SK-N-SH (cell line): ENCODE data around the gene SPATA24. TPM values are rescaled to one million over a fixed set of nuclear protein-coding genes. Genes with fewer than 3 reads are reported as not detected.

ENCODE experiments used
- CTCF ChIA-PET: fragments of 300-600, 350-600 bp; formaldehyde crosslinking; extraction: SDS; loops from one replicate; lab custom pipeline; 2021; lab: Yijun Ruan, JAX
- POLR2A ChIA-PET: fragments of 350-600 bp; sonication (Branson Sonifier 250); formaldehyde crosslinking; extraction: SDS; loops from one replicate; lab custom pipeline; 2020; ENCODE audit warnings: antibody characterized with exemption, inconsistent platforms; lab: Yijun Ruan, JAX
- DNase-seq: peaks from one replicate; pipeline ENCODE4 v3.0.0; 2012
- H2AFZ ChIP-seq: fragments of 200-600 bp; sonication (generic); 2 replicates; pipeline ENCODE4 v1.8.1; 2016; ENCODE audit warnings: antibody characterized with exemption, mild to moderate bottlenecking, low read depth
- H3F3A ChIP-seq: fragments of 200-600 bp; sonication (generic); replicated peaks from 2 replicates; pipeline ENCODE3; 2016; ENCODE audit warnings: antibody characterized with exemption, mild to moderate bottlenecking; ENCODE audit not compliant: insufficient read depth
- H3K27ac ChIP-seq, 2 experiments: fragments of 200-500 bp in 1 of 2; fragments of 200-600 bp in 1 of 2; sonication (Bioruptor generic) in 1 of 2; sonication (generic), shearing (Covaris generic) in 1 of 2; 2 replicates each; pipeline versions ENCODE4 v1.5.1 to v1.6.1; 2014 to 2016; ENCODE audit warnings: low read depth in 2 of 2, inconsistent platforms in 1 of 2, low read length in 1 of 2, mild to moderate bottlenecking in 1 of 2, mixed read lengths in 1 of 2
- H3K27me3 ChIP-seq: fragments of 200-600 bp; sonication (generic), shearing (Covaris generic); 2 replicates; pipeline ENCODE4 v1.6.1; 2016; ENCODE audit warnings: mixed run types; ENCODE audit not compliant: insufficient read depth
- H3K36me3 ChIP-seq, 2 experiments: fragments of 200-500 bp in 1 of 2; fragments of 200-600 bp in 1 of 2; sonication (Bioruptor generic) in 1 of 2; sonication (generic) in 1 of 2; replicated peaks in 1 of 2; 2 replicates each; pipeline versions ENCODE3 to v1.5.1; 2014 to 2016; ENCODE audit warnings: low read length in 1 of 2, mild to moderate bottlenecking in 1 of 2; ENCODE audit not compliant: insufficient read depth in 2 of 2, control insufficient read depth in 1 of 2
- H3K4me1 ChIP-seq, 2 experiments: fragments of 200-500 bp in 1 of 2; fragments of 200-600 bp in 1 of 2; sonication (Bioruptor generic) in 1 of 2; sonication (generic), shearing (Covaris generic) in 1 of 2; 2 replicates each; pipeline versions ENCODE4 v1.5.1 to v1.6.1; 2014 to 2016; ENCODE audit warnings: low read depth in 1 of 2, low read length in 1 of 2, mixed run types in 1 of 2; ENCODE audit not compliant: insufficient read depth in 2 of 2, control insufficient read depth in 1 of 2
- H3K4me2 ChIP-seq: fragments of 200-600 bp; sonication (generic), shearing (Covaris generic); 2 replicates; pipeline ENCODE4 v1.6.1; 2017; ENCODE audit warnings: mixed run types
- H3K4me3 ChIP-seq, 2 experiments: fragments of 200-500 bp in 1 of 2; fragments of 200-600 bp in 1 of 2; sonication (Bioruptor generic) in 1 of 2; sonication (generic), shearing (Covaris generic) in 1 of 2; 2 replicates each; pipeline versions ENCODE4 v1.5.1 to v1.8.1; 2014 to 2016; ENCODE audit warnings: low read depth in 2 of 2, inconsistent platforms in 1 of 2, low read length in 1 of 2, mild to moderate bottlenecking in 1 of 2, mixed read lengths in 1 of 2, moderate library complexity in 1 of 2
- H3K79me2 ChIP-seq: fragments of 200-600 bp; sonication (generic); 2 replicates; pipeline ENCODE4 v1.8.1; 2017; ENCODE audit warnings: mild to moderate bottlenecking; ENCODE audit not compliant: insufficient read depth
- H3K9ac ChIP-seq: fragments of 200-600 bp; sonication (generic); 2 replicates; pipeline ENCODE4 v1.6.1; 2017; ENCODE audit warnings: mixed run types
- H3K9me2 ChIP-seq: fragments of 200-600 bp; sonication (generic); 2 replicates; pipeline ENCODE4 v1.6.1; 2017; ENCODE audit warnings: mixed run types
- H3K9me3 ChIP-seq: fragments of 200-600 bp; sonication (generic); 2 replicates; pipeline ENCODE4 v1.6.1; 2017; ENCODE audit warnings: mixed run types, mild to moderate bottlenecking, moderate library complexity
- H4K20me1 ChIP-seq: fragments of 200-600 bp; sonication (generic); 2 replicates; pipeline ENCODE4 v1.6.1; 2017; ENCODE audit warnings: mild to moderate bottlenecking, mixed run types; ENCODE audit not compliant: insufficient read depth
- ELF1 ChIP-seq: IDR thresholded peaks from 2 replicates; pipeline ENCODE4 v1.4.0; 2012
- EP300 ChIP-seq, 2 experiments: IDR thresholded peaks; 2 replicates each; pipeline versions ENCODE4 v1.4.0 to v1.6.1; 2012; ENCODE audit warnings: borderline replicate concordance in 1 of 2, low read depth in 1 of 2, low read length in 1 of 2
- FOSL2 ChIP-seq: IDR thresholded peaks from 2 replicates; pipeline ENCODE4 v1.4.0; 2012; ENCODE audit warnings: low read depth, mild to moderate bottlenecking, moderate library complexity, borderline replicate concordance
- FOXJ3 ChIP-seq: sonication (generic); formaldehyde crosslinking; IDR thresholded peaks from 2 replicates; pipeline ENCODE4 v1.5.1; 2020; ENCODE audit warnings: mild to moderate bottlenecking, missing genetic modification reagents
- GABPA ChIP-seq: IDR thresholded peaks from 2 replicates; pipeline ENCODE4 v1.4.0; 2012; ENCODE audit warnings: low read depth, mild to moderate bottlenecking
- GATA2 ChIP-seq: sonication (generic); formaldehyde crosslinking; IDR thresholded peaks from 2 replicates; pipeline ENCODE4 v1.5.0; 2020; ENCODE audit warnings: mild to moderate bottlenecking, missing genetic modification reagents
- MAX ChIP-seq: IDR thresholded peaks from 2 replicates; pipeline ENCODE4 v1.4.0; 2012; ENCODE audit warnings: low read depth
- MXI1 ChIP-seq: IDR thresholded peaks from 2 replicates; pipeline ENCODE4 v1.6.1; 2012; ENCODE audit warnings: mild to moderate bottlenecking, low read depth, low read length, improper control_type of control experiment
- NFIC ChIP-seq: IDR thresholded peaks from 2 replicates; pipeline ENCODE4 v1.4.0; 2012; ENCODE audit warnings: borderline replicate concordance
- NRF1 ChIP-seq: IDR thresholded peaks from 2 replicates; pipeline ENCODE4 v1.6.1; 2012; ENCODE audit warnings: low read depth, mild to moderate bottlenecking, low read length
- POLR2AphosphoS5 ChIP-seq: IDR thresholded peaks from 2 replicates; pipeline ENCODE4 v1.6.1; 2012; ENCODE audit warnings: low read depth, low read length
- REST ChIP-seq: IDR thresholded peaks from 2 replicates; pipeline ENCODE4 v1.6.1; 2012; ENCODE audit warnings: mild to moderate bottlenecking, low read depth, low read length, moderate library complexity
- RXRA ChIP-seq: IDR thresholded peaks from 2 replicates; pipeline ENCODE4 v1.4.0; 2012; ENCODE audit warnings: low read depth, mild to moderate bottlenecking, borderline replicate concordance
- SIN3A ChIP-seq: IDR thresholded peaks from 2 replicates; pipeline ENCODE4 v1.6.1; 2012; ENCODE audit warnings: low read depth, mild to moderate bottlenecking, low read length, moderate library complexity, borderline replicate concordance
- SMC3 ChIP-seq: IDR thresholded peaks from 2 replicates; pipeline ENCODE4 v1.6.1; 2012; ENCODE audit warnings: low read depth, low read length, improper control_type of control experiment
- TAF1 ChIP-seq: IDR thresholded peaks from 2 replicates; pipeline ENCODE4 v1.6.1; 2012; ENCODE audit warnings: low read depth, mild to moderate bottlenecking, low read length, moderate library complexity, borderline replicate concordance
- TCF12 ChIP-seq: IDR thresholded peaks from 2 replicates; pipeline ENCODE4 v1.4.0; 2012
- TEAD4 ChIP-seq: IDR thresholded peaks from 2 replicates; pipeline ENCODE4 v1.4.0; 2012; ENCODE audit warnings: mild to moderate bottlenecking, borderline replicate concordance; ENCODE audit not compliant: insufficient read depth
- USF2 ChIP-seq: fragments of 150-350 bp; IDR thresholded peaks from 2 replicates; pipeline ENCODE4 v1.6.1; 2017; ENCODE audit warnings: antibody characterized with exemption, low read length, low read depth, borderline replicate concordance
- YY1 ChIP-seq: IDR thresholded peaks from 2 replicates; pipeline ENCODE4 v1.4.0; 2012; ENCODE audit warnings: low read depth, mild to moderate bottlenecking
- WGBS: methylation state at CpG from one replicate; pipeline ENCODE4 v1.1.6; 2017; ENCODE audit warnings: low lambda C conversion rate; 5-methylcytosine and 5-hydroxymethylcytosine counted together
- polyA plus RNA-seq, 3 experiments: library from polyadenylated mRNA; depleted of rRNA; stranded (reverse); fragments of >200 nt; gene quantifications; 2 replicates each; pipeline ENCODE4 v1.2.3, GENCODE V29; 2012

The SPATA24 gene
- polyA plus RNA-seq, 1 of the 3 experiments (the other 2 are of a cell fraction) = 7.6 TPM

GRCh38 chr5:139361835-139362429 is 42.0 kb downstream of the SPATA24 start:
- ChIA-PET CTCF (interaction anchor here (1.1 kb wide), 1 partner anchor 20 kb away, joined by 3 read pairs; the partner anchor contains the start of gene PAIP2), POLR2A (no interaction called here)
- H3K9ac ChIP-seq = no peak overlapping the region
- no peak overlapping the region for H3K4me2 ChIP-seq
- no peak for DNase-seq
- H3F3A ChIP-seq = peaks cover 24% of the 10 kb centered on the region
- no peak overlapping the region for H2AFZ ChIP-seq
- H3K4me1 ChIP-seq = no peaks in the 10 kb centered on the region
- H3K4me3 ChIP-seq = no peak overlapping the region
- peaks cover 70% of the 10 kb centered on the region for H4K20me1 ChIP-seq
- H3K9me3 ChIP-seq = no peaks in the 10 kb centered on the region
- no peaks in the 10 kb centered on the region for H3K27me3 ChIP-seq
- peaks cover 79% of the 10 kb centered on the region for H3K79me2 ChIP-seq
- TF ChIP-seq TAF1 = no peak
- no peak for TF ChIP-seq POLR2AphosphoS5
- no peak for TF ChIP-seq RXRA
- TF ChIP-seq ELF1 = no peak
- TF ChIP-seq SMC3 = no peak
- no peak for TF ChIP-seq MAX
- TF ChIP-seq NRF1 = no peak
- TF ChIP-seq GABPA = no peak
- TF ChIP-seq TCF12 = no peak
- TF ChIP-seq YY1 = no peak
- 89% methylated on average over 6 of the region's 6 CpGs for WGBS
- H3K9me2 ChIP-seq = no peaks in the 10 kb centered on the region
- no peak overlapping the region for H3K27ac ChIP-seq
- peaks cover 30 to 35% of the 10 kb centered on the region in 2 experiments for H3K36me3 ChIP-seq

GRCh38 chr5:139360384-139360783 is 43.5 kb downstream of the SPATA24 start:
- DNase-seq = no peak
- Histone ChIP-seq H3F3A (peaks cover 16% of the 10 kb centered on the region), H3K36me3 (peaks cover 17 to 22% of the 10 kb centered on the region in 2 experiments), H3K9me3 (no peaks in the 10 kb centered on the region), H3K4me3 (no peak overlapping the region), H3K9ac (no peak overlapping the region), H3K9me2 (no peaks in the 10 kb centered on the region), H3K27me3 (no peaks in the 10 kb centered on the region), H3K4me1 (no peaks in the 10 kb centered on the region), H2AFZ (no peak overlapping the region), H4K20me1 (peaks cover 86% of the 10 kb centered on the region), H3K4me2 (no peak overlapping the region), H3K27ac (no peak overlapping the region), H3K79me2 (peaks cover 95% of the 10 kb centered on the region)
- CTCF ChIA-PET = interaction anchor here (0.7 kb wide), 1 partner anchor 96 kb away, joined by 3 read pairs; no protein-coding TSS in a partner anchor
- POLR2A ChIA-PET = no interaction called here
- 94% methylated on average over 4 of the region's 4 CpGs for WGBS
- TF ChIP-seq MAX = no peak
- TF ChIP-seq MXI1 = no peak
- no peak for TF ChIP-seq YY1
- no peak for TF ChIP-seq RXRA
- no peak for TF ChIP-seq EP300 (IDR thresholded peaks at IDR 0.05; ENCODE audit: borderline replicate concordance in 1 of 2, low read depth in 1 of 2, low read length in 1 of 2)
- no peak for TF ChIP-seq GATA2 (CRISPR knock-in tag)
- no peak for TF ChIP-seq TCF12
- no peak for TF ChIP-seq POLR2AphosphoS5
- TF ChIP-seq ELF1 = no peak
- TF ChIP-seq NFIC = no peak
- TF ChIP-seq TAF1 = no peak
- TF ChIP-seq USF2 = no peak
- no peak for TF ChIP-seq SIN3A
- TF ChIP-seq FOXJ3 (CRISPR knock-in tag) = no peak
- no peak for TF ChIP-seq REST
- no peak for TF ChIP-seq TEAD4
- TF ChIP-seq FOSL2 = no peak
